Fibroblast of lung (primary cell): ENCODE data around the gene NUP160.

ENCODE experiments used
- EZH2 ChIP-seq: IDR thresholded peaks from 2 replicates; pipeline ENCODE4 v1.5.1; 2012; ENCODE audit warnings: low read length, control low read depth, mild to moderate bottlenecking; ENCODE audit errors: missing control alignments
- TF ChIP-seq, protein P1 (sequence below), 2 donors: IDR thresholded peaks in 1 of 2; conservative IDR thresholded peaks in 1 of 2; 1 replicate in 1 of 2; 2 replicates in 1 of 2; pipeline ENCODE4 v1.5.1; 2011 to 2012; ENCODE audit warnings: low read length in 2 of 2, control low read depth in 1 of 2, inconsistent platforms in 1 of 2, low read depth in 1 of 2, mild to moderate bottlenecking in 1 of 2

GRCh38 chr11:47879259-47880158 is 31.4 kb upstream of the NUP160 start:
- no peak for TF ChIP-seq EZH2
- TF ChIP-seq, protein P1, sequence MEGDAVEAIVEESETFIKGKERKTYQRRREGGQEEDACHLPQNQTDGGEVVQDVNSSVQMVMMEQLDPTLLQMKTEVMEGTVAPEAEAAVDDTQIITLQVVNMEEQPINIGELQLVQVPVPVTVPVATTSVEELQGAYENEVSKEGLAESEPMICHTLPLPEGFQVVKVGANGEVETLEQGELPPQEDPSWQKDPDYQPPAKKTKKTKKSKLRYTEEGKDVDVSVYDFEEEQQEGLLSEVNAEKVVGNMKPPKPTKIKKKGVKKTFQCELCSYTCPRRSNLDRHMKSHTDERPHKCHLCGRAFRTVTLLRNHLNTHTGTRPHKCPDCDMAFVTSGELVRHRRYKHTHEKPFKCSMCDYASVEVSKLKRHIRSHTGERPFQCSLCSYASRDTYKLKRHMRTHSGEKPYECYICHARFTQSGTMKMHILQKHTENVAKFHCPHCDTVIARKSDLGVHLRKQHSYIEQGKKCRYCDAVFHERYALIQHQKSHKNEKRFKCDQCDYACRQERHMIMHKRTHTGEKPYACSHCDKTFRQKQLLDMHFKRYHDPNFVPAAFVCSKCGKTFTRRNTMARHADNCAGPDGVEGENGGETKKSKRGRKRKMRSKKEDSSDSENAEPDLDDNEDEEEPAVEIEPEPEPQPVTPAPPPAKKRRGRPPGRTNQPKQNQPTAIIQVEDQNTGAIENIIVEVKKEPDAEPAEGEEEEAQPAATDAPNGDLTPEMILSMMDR (conservative IDR thresholded peaks at IDR 0.05 in 1 of 2, IDR thresholded peaks at IDR 0.05 in 1 of 2; ENCODE audit: low read depth in 1 of 2, low read length in 2 of 2), result no peak
